D341Med (cell line): ENCODE results near the gene IRF2BP2.
"Not testable (repeated sequence)": the region's sequence is repeated elsewhere in the genome, so short reads cannot be mapped to it uniquely, and the experiment has no call there.

Experiments used
- DNase-seq: peaks from one replicate; pipeline ENCODE4 v3.0.0; 2012; ENCODE audit warnings: low spot score

The IRF2BP2 gene

GRCh38 chr1:234610061-234610665 lies at the start of gene IRF2BP2:
IRF2BP2 (minus strand) TSS chr1:234610178; CDS start chr1:234609494, 684 bp downstream.
- peak; percentile 96 for DNase-seq

GRCh38 chr1:234659538-234659937 lies 49.6 kb upstream of the IRF2BP2 start:
- no peak for DNase-seq

- no peak for DNase-seq
Observed at GRCh38 chr1:234658138-234658537, 48.2 kb upstream of the IRF2BP2 start.

- DNase-seq: no peak
Observed at GRCh38 chr1:234656944-234657654, 47.1 kb upstream of the IRF2BP2 start.

GRCh38 chr1:234656070-234656895 lies 46.3 kb upstream of the IRF2BP2 start:
- no peak for DNase-seq

GRCh38 chr1:234655328-234656069 lies 45.5 kb upstream of the IRF2BP2 start:
- DNase-seq: no peak

- DNase-seq: no peak
Observed at GRCh38 chr1:234654002-234654733, 44.2 kb upstream of the IRF2BP2 start.

GRCh38 chr1:234649432-234650081 lies 39.6 kb upstream of the IRF2BP2 start:
- DNase-seq: no peak

- no peak for DNase-seq
Observed at GRCh38 chr1:234647758-234648157, 37.8 kb upstream of the IRF2BP2 start.

- no peak for DNase-seq
Observed at GRCh38 chr1:234647245-234647644, 37.3 kb upstream of the IRF2BP2 start.

GRCh38 chr1:234645964-234646363 lies 36.0 kb upstream of the IRF2BP2 start:
- DNase-seq: no peak

GRCh38 chr1:234645474-234645953 lies 35.5 kb upstream of the IRF2BP2 start:
- no peak for DNase-seq

- no peak for DNase-seq
Observed at GRCh38 chr1:234644928-234645327, 35.0 kb upstream of the IRF2BP2 start.

- no peak for DNase-seq
Observed at GRCh38 chr1:234643850-234644134, 33.8 kb upstream of the IRF2BP2 start.

- no peak for DNase-seq
Observed at GRCh38 chr1:234643111-234643849, 33.3 kb upstream of the IRF2BP2 start.

- no peak for DNase-seq
Observed at GRCh38 chr1:234642428-234642827, 32.5 kb upstream of the IRF2BP2 start.

GRCh38 chr1:234639961-234640360 lies 30.0 kb upstream of the IRF2BP2 start:
- no peak for DNase-seq

GRCh38 chr1:234638832-234639799 lies 29.1 kb upstream of the IRF2BP2 start:
- no peak for DNase-seq

- not testable (repeated sequence) for DNase-seq
Observed at GRCh38 chr1:234634922-234635321, 24.9 kb upstream of the IRF2BP2 start.
